ENCODE results near the gene ARHGEF6.

DNA sequence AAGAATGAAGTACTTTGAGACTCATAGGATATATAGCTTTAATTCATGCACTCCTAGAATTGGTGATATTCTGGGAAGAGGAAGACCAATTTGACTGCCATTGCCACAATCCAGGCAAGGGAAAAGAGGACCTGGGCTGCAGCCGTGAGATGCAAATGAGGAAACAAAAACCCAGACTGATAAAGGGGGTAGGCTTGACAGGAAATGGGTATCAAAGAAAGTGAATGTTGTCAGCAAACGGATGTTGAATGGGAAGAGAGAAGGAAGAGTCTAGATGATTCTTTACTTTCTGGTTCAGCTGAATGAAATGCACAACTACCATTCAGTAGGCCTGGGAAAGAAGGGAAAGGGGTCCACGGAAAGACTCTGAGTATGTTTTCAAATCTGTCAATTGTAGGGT, 17.1 kb upstream of the ARHGEF6 start:
- TF ChIP-seq, protein P1, sequence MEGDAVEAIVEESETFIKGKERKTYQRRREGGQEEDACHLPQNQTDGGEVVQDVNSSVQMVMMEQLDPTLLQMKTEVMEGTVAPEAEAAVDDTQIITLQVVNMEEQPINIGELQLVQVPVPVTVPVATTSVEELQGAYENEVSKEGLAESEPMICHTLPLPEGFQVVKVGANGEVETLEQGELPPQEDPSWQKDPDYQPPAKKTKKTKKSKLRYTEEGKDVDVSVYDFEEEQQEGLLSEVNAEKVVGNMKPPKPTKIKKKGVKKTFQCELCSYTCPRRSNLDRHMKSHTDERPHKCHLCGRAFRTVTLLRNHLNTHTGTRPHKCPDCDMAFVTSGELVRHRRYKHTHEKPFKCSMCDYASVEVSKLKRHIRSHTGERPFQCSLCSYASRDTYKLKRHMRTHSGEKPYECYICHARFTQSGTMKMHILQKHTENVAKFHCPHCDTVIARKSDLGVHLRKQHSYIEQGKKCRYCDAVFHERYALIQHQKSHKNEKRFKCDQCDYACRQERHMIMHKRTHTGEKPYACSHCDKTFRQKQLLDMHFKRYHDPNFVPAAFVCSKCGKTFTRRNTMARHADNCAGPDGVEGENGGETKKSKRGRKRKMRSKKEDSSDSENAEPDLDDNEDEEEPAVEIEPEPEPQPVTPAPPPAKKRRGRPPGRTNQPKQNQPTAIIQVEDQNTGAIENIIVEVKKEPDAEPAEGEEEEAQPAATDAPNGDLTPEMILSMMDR (IDR thresholded peaks at IDR 0.05), result no peak
- TF ChIP-seq EP300 (IDR thresholded peaks at IDR 0.05) (no peak), POLR2A (IDR thresholded peaks at IDR 0.05) (no peak)

Data from tibial nerve (tissue), 4 donors.